Measurements from ENCODE around the gene SLC10A7. TPM values are rescaled to one million over a fixed set of nuclear protein-coding genes. Genes with fewer than 3 reads are reported as not detected.

Gene SLC10A7
- total and polyA plus RNA-seq, 2 of the 13 experiments (the other 11 are each of a cell fraction or from before 2014, with no cell fraction given) = 18.5 to 18.8 TPM

GRCh38 chr4:146453181-146453807 lies 68.4 kb downstream of the SLC10A7 start (continued):
- TF ChIP-seq BCLAF1 (IDR thresholded peaks at IDR 0.05) (no peak), POGZ (CRISPR knock-in tag; IDR thresholded peaks at IDR 0.05) (no peak)

- H3K4me1 ChIP-seq (ENCODE audit: insufficient read depth, low read length) = no peaks in the 10 kb centered on the region
- no peaks in the 10 kb centered on the region for H3K27me3 ChIP-seq (ENCODE audit: control insufficient read depth in 1 of 2, insufficient read depth in 2 of 2, low read length in 2 of 2)
- H2AFZ ChIP-seq (ENCODE audit: low read length) = no peak overlapping the region
- H3K4me3 ChIP-seq (replicated peaks in 1 of 3; ENCODE audit: insufficient read depth in 1 of 3, low read depth in 2 of 3, low read length in 3 of 3) = no peak overlapping the region
- H3K27ac ChIP-seq (ENCODE audit: extremely low read length, insufficient read depth, low read length) = no peak overlapping the region
- in situ Hi-C loops (cut with HindIII; ENCODE audit: extremely low pct_ligation_motif_present, low pct_unique_long_range_greater_than_20kb) = no loop called here
- H3K36me3 ChIP-seq (replicated peaks in 1 of 2; ENCODE audit: control insufficient read depth in 1 of 2, insufficient read depth in 2 of 2, low read length in 2 of 2) = no peaks in the 10 kb centered on the region
- no peak for ATAC-seq
- intact Hi-C loops (cut with micrococcal nuclease; ENCODE audit: unreplicated experiment) = no loop called here
- H3K4me2 ChIP-seq (ENCODE audit: low read depth, low read length) = no peak overlapping the region
- no peak for FAIRE-seq
- no peak overlapping the region for H3K9ac ChIP-seq (ENCODE audit: insufficient read depth, low read depth, low read length)
- no TSS peak for BruUV-seq (replicated peaks)
- no peak for DNase-seq (ENCODE audit: low spot score)
- no peaks in the 10 kb centered on the region for H4K20me1 ChIP-seq (ENCODE audit: insufficient read depth, low read length)
- no peaks in the 10 kb centered on the region for H3K79me2 ChIP-seq (ENCODE audit: insufficient read depth, low read length)
- ChIA-PET CTCF (ENCODE audit: low intra/inter-chr PET ratio, low total read pairs) (no interaction called here), POLR2A (no interaction called here)
- no peak for TF ChIP-seq ZBTB7A (CRISPR knock-in tag; IDR thresholded peaks at IDR 0.05)
- TF ChIP-seq CENPBD1 (CRISPR knock-in tag; IDR thresholded peaks at IDR 0.05; ENCODE audit: borderline replicate concordance, low read depth) = no peak
- no peak for TF ChIP-seq CERS6 (CRISPR knock-in tag; IDR thresholded peaks at IDR 0.05)
- TF ChIP-seq SNAPC5 (CRISPR knock-in tag; IDR thresholded peaks at IDR 0.05; ENCODE audit: borderline replicate concordance) = no peak
- TF ChIP-seq PLRG1 (conservative IDR thresholded peaks at IDR 0.05) = no peak
- no peak for TF ChIP-seq ZBTB43 (CRISPR knock-in tag; conservative IDR thresholded peaks at IDR 0.05)
- TF ChIP-seq ZNF737 (CRISPR knock-in tag; IDR thresholded peaks at IDR 0.05; ENCODE audit: borderline replicate concordance) = no peak
- no peak for TF ChIP-seq EED (CRISPR knock-in tag; IDR thresholded peaks at IDR 0.05)
- no peaks in the 10 kb centered on the region for H3K9me3 ChIP-seq (ENCODE audit: low read length)
These were observed 71.2 kb downstream of the SLC10A7 start for GRCh38 chr4:146450524-146450923.

All from HepG2 (cell line).